ENCODE data around the gene KRT9. TPM values are rescaled to one million over a fixed set of nuclear protein-coding genes. Genes with fewer than 3 reads are reported as not detected.

The KRT9 gene
- total RNA-seq, 4 donors from 2014 or later: 0.21 TPM; not detected in 3

- no peaks in the 10 kb centered on the region for H3K4me1 ChIP-seq
- H3K27ac ChIP-seq: no peak overlapping the region
- H3K27me3 ChIP-seq: no peaks in the 10 kb centered on the region
- no peak for DNase-seq
- H3K4me3 ChIP-seq: no peak overlapping the region
- intact Hi-C loops (cut with DNase I; ENCODE audit: low total_unique reads): no loop called here
- H3K36me3 ChIP-seq: no peaks in the 10 kb centered on the region
- no peak for TF ChIP-seq POLR2A (IDR thresholded peaks at IDR 0.05)
- no peaks in the 10 kb centered on the region for H3K9me3 ChIP-seq
Observed at GRCh38 chr17:41540921-41541625, 30.8 kb downstream of the KRT9 start.

DNA sequence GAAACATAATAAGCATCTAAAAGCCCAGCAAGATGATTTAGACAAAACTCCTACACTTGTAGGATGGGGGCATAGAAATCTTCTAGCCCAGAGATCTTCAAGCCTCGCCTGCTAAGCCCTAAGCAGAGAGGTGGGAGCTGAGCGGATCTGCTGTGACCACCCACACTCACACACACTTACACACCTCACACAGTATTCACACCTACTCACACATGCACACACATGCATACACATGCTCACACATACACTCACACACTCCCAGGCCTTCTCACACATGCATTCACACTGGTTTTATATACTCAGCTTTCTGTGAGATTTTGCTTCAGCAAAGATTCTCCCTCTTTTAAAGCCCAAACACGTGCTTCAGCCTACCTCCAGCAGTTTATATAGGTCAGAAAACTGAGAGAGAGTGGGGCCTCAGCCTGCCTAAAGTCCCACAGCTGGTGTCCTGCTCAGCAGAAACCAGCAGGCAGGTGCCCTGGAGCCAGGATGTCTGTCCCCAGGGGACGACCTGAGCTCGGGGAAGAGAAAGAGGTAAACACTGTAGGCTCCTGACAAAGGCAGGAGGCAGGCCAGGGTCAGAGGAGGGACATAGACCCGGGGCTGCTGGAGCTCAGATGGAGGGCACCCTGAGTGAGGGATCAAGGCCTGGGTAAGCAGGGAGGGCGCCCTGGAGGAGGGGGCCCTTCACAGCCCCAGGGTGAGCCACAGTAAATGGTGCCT is 31.7 kb downstream of the KRT9 start:
- DNase-seq: no peak
- intact Hi-C loops (cut with DNase I; ENCODE audit: low total_unique reads): no loop called here

DNA sequence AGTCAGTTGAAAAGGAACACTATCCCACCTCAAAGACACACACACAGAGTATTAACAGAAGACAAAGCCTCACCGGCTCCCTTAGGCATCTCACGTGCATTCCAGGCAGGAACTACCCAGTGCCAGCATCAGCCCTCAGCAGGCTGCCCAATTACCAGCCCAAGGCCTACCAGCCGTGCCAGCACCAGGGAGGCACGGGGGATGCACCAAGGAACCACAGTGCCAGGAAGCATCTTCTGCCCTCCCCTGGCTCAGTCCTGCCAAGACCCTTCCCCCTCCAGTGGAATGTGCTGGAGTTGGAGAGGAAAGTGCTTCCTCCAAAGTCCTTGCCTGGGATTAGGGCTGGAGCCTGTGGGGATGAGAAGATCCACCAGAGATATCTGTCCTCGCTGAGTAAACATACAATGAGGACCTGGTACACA is 32.8 kb downstream of the KRT9 start:
- intact Hi-C loops (cut with DNase I; ENCODE audit: low total_unique reads): no loop called here
- Histone ChIP-seq H3K4me3 (no peak overlapping the region), H3K4me1 (no peaks in the 10 kb centered on the region), H3K27me3 (no peaks in the 10 kb centered on the region), H3K27ac (no peak overlapping the region), H3K9me3 (no peaks in the 10 kb centered on the region), H3K36me3 (no peaks in the 10 kb centered on the region)
- TF ChIP-seq POLR2A (IDR thresholded peaks at IDR 0.05) (no peak), CTCF (IDR thresholded peaks at IDR 0.05) (no peak)
- DNase-seq: no peak

More for the DNA sequence above, 31.7 kb downstream of the KRT9 start:
- Histone ChIP-seq H3K9me3 (no peaks in the 10 kb centered on the region), H3K4me1 (no peaks in the 10 kb centered on the region), H3K27me3 (no peaks in the 10 kb centered on the region), H3K36me3 (no peaks in the 10 kb centered on the region), H3K4me3 (no peak overlapping the region), H3K27ac (no peak overlapping the region)
- TF ChIP-seq POLR2A (IDR thresholded peaks at IDR 0.05): no peak
- no peak for TF ChIP-seq CTCF (IDR thresholded peaks at IDR 0.05)

DNA sequence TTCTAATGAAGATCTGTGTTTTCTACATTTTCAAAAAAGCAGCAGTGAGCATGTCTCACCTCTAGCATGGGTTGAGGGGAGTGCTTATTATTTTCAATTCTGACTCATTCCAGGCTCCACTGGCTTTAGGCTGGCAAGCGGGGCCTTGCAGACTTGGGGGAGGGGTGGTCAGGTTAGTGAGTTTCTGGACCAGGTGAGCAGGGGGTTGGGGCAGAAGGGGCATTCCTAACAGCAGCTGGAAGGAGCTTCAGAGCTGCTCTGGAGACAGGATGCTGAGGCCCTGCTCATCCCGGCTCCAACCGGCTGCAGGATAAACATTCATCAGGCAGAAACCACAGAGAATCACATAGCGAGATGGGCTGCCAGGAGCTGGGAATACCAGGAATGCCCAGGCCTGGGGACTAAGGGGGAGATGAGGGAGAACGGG is 33.3 kb downstream of the KRT9 start:
- no peak overlapping the region for H3K27ac ChIP-seq
- DNase-seq: no peak

DNA sequence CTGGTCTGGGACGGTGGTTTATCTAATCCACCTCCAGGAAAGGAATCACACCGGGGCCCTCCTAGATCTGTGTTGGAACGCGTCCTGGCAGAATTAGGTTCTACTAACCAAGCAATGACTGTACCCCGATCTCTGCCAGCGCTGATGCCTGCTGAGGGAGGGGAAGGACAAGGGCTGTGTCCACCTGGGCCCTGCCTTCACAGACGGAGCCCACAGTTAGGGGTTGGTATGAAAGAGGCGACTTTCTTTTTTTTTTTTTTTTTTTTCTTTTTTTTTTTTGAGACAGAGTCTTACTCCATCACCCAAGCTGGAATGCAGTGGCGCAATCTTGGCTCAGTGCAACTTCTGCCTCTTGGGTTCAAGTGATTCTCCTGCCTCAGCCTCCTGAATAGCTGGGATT is 33.9 kb downstream of the KRT9 start:
- Histone ChIP-seq H3K9me3 (no peaks in the 10 kb centered on the region), H3K36me3 (no peaks in the 10 kb centered on the region), H3K4me1 (no peaks in the 10 kb centered on the region), H3K4me3 (no peak overlapping the region), H3K27me3 (no peaks in the 10 kb centered on the region), H3K27ac (no peak overlapping the region)
- no peak for DNase-seq
- intact Hi-C loops (cut with DNase I; ENCODE audit: low total_unique reads): no loop called here
- no peak for TF ChIP-seq CTCF (IDR thresholded peaks at IDR 0.05)
- TF ChIP-seq POLR2A (IDR thresholded peaks at IDR 0.05): no peak

More for the DNA sequence above, 33.3 kb downstream of the KRT9 start:
- TF ChIP-seq CTCF (IDR thresholded peaks at IDR 0.05): no peak
- no peak for TF ChIP-seq POLR2A (IDR thresholded peaks at IDR 0.05)
- no peaks in the 10 kb centered on the region for H3K4me1 ChIP-seq
- no peak overlapping the region for H3K4me3 ChIP-seq
- no peaks in the 10 kb centered on the region for H3K27me3 ChIP-seq
- intact Hi-C loops (cut with DNase I; ENCODE audit: low total_unique reads): no loop called here
- no peaks in the 10 kb centered on the region for H3K36me3 ChIP-seq
- no peaks in the 10 kb centered on the region for H3K9me3 ChIP-seq

All from uterus (tissue), 4 donors.